Measurements from ENCODE around the gene GRIP2.

DNA sequence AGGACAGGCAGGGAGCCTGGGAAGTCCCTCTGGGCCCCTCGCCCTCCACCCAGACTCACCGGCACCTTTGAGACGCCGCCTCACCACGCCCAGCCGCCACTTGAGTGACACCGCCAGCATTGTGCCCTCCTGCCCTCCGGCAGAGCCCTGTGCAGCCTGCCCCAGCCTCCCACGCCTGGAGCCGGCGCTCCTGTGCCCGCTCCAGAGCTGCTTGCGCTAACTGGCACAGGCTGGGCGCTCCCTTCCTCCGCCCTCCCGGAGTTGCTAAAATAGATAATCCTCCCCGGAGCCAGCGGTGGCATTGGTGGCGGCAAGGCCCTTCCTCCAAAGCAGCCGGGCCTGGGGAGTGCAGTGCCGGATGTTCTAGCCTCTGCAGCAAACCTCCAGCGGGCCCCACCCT lies 15.7 kb upstream of the GRIP2 start:
- TF ChIP-seq, protein P1, sequence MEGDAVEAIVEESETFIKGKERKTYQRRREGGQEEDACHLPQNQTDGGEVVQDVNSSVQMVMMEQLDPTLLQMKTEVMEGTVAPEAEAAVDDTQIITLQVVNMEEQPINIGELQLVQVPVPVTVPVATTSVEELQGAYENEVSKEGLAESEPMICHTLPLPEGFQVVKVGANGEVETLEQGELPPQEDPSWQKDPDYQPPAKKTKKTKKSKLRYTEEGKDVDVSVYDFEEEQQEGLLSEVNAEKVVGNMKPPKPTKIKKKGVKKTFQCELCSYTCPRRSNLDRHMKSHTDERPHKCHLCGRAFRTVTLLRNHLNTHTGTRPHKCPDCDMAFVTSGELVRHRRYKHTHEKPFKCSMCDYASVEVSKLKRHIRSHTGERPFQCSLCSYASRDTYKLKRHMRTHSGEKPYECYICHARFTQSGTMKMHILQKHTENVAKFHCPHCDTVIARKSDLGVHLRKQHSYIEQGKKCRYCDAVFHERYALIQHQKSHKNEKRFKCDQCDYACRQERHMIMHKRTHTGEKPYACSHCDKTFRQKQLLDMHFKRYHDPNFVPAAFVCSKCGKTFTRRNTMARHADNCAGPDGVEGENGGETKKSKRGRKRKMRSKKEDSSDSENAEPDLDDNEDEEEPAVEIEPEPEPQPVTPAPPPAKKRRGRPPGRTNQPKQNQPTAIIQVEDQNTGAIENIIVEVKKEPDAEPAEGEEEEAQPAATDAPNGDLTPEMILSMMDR (IDR thresholded peaks at IDR 0.05): no peak
- TF ChIP-seq EZH2phosphoT487 (IDR thresholded peaks at IDR 0.05) (no peak), EZH2 (IDR thresholded peaks at IDR 0.05) (no peak)
